Motor neuron (in vitro differentiated cells): ENCODE data around the gene ALDOC. TPM values are rescaled to one million over a fixed set of nuclear protein-coding genes. Genes with fewer than 3 reads are reported as not detected.
"Not testable (repeated sequence)": the region's sequence is repeated elsewhere in the genome, so short reads cannot be mapped to it uniquely, and the experiment has no call there.

Experiments
- ATAC-seq, 8 experiments: fragments of 200-7000 bp; cut with Tn5 transposase; replicated peaks in 6 of 8; 2 replicates each; pipeline ENCODE4 v1.8.0; 2021; ENCODE audit warnings: mild to moderate bottlenecking in 8 of 8, moderate library complexity in 8 of 8
- H3K27ac ChIP-seq, 2 donors: fragments of 250-450 bp; sonication (Bioruptor Pico); 2 replicates each; pipeline ENCODE4 v1.9.0; 2021; ENCODE audit warnings: antibody characterized with exemption in 2 of 2, mild to moderate bottlenecking in 2 of 2, moderate library complexity in 1 of 2
- H3K4me1 ChIP-seq, 2 donors: fragments of 250-450 bp; sonication (Bioruptor Pico); replicated peaks in 1 of 2; 2 replicates each; pipeline ENCODE4 v1.6.1; 2021; ENCODE audit warnings: antibody characterized with exemption in 2 of 2, mild to moderate bottlenecking in 2 of 2, moderate library complexity in 1 of 2
- H3K4me3 ChIP-seq, 5 donors: fragments of 250-450 bp; sonication (Bioruptor Pico); 2 replicates each; pipeline ENCODE4 v1.9.0; 2021; ENCODE audit warnings: antibody characterized with exemption in 5 of 5, mild to moderate bottlenecking in 5 of 5, moderate library complexity in 4 of 5
- WGBS, 10 experiments: fragments of 450-650 bp; shearing (Covaris generic); methylation state at CpG; one replicate each; pipeline ENCODE4 v1.0.0; 2022; 5-methylcytosine and 5-hydroxymethylcytosine counted together
- in situ Hi-C, 9 experiments: fragments of 400-800 bp; cut with MboI; loops; one replicate each; pipeline ENCODE4 v1.15.0; 2021; ENCODE audit warnings: low sequenced_read_pairs in 9 of 9, low pct_unique_long_range_greater_than_20kb in 2 of 9; ENCODE audit not compliant: unreplicated experiment in 9 of 9
- total RNA-seq, 8 experiments: library from RNA; unstranded; fragments of 300-600 nt; gene quantifications; 2 replicates each; pipeline versions ENCODE4 v1.2.3 to v1.2.4, GENCODE V29; 2022

The ALDOC gene
- total RNA-seq, 8 experiments from 2014 or later: 15.3 to 104 (median 33.1) TPM

- WGBS, 10 experiments: 40 to 100% (median 95%) methylated on average over 1 to 8 of the region's 8 CpGs
- no peak overlapping the region for H3K4me3 ChIP-seq
- in situ Hi-C loops: loop anchor here in 1 of 9 experiments (25.0 kb wide), 1 partner anchor 102 kb away; the partner anchor contains the start of genes PROCA1, RAB34 and RPL23A
These were observed 33.7 kb upstream of the ALDOC start for GRCh38 chr17:28610376-28610775.

GRCh38 chr17:28604031-28604430, 27.3 kb upstream of the ALDOC start:
- ATAC-seq, H3K4me3 ChIP-seq, H3K27ac ChIP-seq, H3K4me1 ChIP-seq: not testable (repeated sequence)
- no CpG with 5 or more reads among the region's 31 CpGs for whole genome bisulfite sequencing, 10 experiments
- in situ Hi-C loops: loop anchor here in 1 of 9 experiments (25.0 kb wide), 1 partner anchor 108 kb away; the partner anchor contains the start of genes PROCA1, RAB34 and RPL23A

More at GRCh38 chr17:28610376-28610775, 33.7 kb upstream of the ALDOC start:
- Histone ChIP-seq H3K4me1 (no peaks in the 10 kb centered on the region), H3K27ac (no peak overlapping the region)
- no peak for ATAC-seq

- ATAC-seq: peak; percentile 70 to 77 (median 74)
- H3K27ac ChIP-seq: peak overlapping the region; percentile 14 to 56
These were observed 22.9 kb upstream of the ALDOC start for GRCh38 chr17:28599311-28600184.

GRCh38 chr17:28598799-28599310, 22.2 kb upstream of the ALDOC start, which contains the start of gene SPAG5:
TSS of gene SPAG5 (minus strand) at chr17:28599025. CDS start at chr17:28598946, 79 bp downstream.
- Histone ChIP-seq H3K4me3 (peak within 1 kb of the TSS; percentile 42 to 69 (median 54)), H3K27ac (peak within 1 kb of the TSS; percentile 14 to 56), H3K4me1 (peaks cover 0 to 4% of the 10 kb centered on the region in 2 donors)
- in situ Hi-C loops: loop anchor here in 1 of 9 experiments (25.0 kb wide), 1 partner anchor 112 kb away; no protein-coding TSS in a partner anchor
- WGBS, 10 experiments: 0 to 2% (median 0%) methylated on average over 2 to 15 of the region's 44 CpGs; no CpG with 5 or more reads in 6 of the 10 experiments
- peak; percentile 78 to 96 (median 94) for ATAC-seq

More at GRCh38 chr17:28599311-28600184, 22.9 kb upstream of the ALDOC start:
- in situ Hi-C loops: loop anchor here in 2 of 9 experiments (25.0 kb wide), 2 partner anchors 112 to 113 kb away; partner anchors contain the start of genes PROCA1 (in 1 of the 2), RAB34 (in 1 of the 2) and RPL23A (in 1 of the 2)
- H3K4me3 ChIP-seq: peak overlapping the region; percentile 42 to 69 (median 54)
- 1 to 95% (median 33%) methylated on average over 3 to 23 of the region's 40 CpGs for WGBS, 10 experiments
- H3K4me1 ChIP-seq: peaks cover 0 to 4% of the 10 kb centered on the region in 2 donors

GRCh38 chr17:28598389-28598788, 21.7 kb upstream of the ALDOC start:
- Histone ChIP-seq H3K4me1 (peaks cover 0 to 4% of the 10 kb centered on the region in 2 donors), H3K27ac (peak overlapping the region in 1 of 2 donors; percentile 13), H3K4me3 (peak overlapping the region; percentile 42 to 69 (median 54))
- ATAC-seq: peak in 1 of 8 experiments; percentile 2
- in situ Hi-C loops: loop anchor here in 1 of 9 experiments (25.0 kb wide), 1 partner anchor 111 kb away; no protein-coding TSS in a partner anchor
- WGBS, 10 experiments: 0 to 12% (median 0%) methylated on average over 3 to 12 of the region's 17 CpGs; no CpG with 5 or more reads in 5 of the 10 experiments

- ATAC-seq: no peak
- Histone ChIP-seq H3K4me1 (peaks cover 0 to 4% of the 10 kb centered on the region in 2 donors), H3K4me3 (peak overlapping the region in 2 of 5 donors; percentile 53 to 54), H3K27ac (no peak overlapping the region)
- 17 to 100% (median 53%) methylated on average over 1 to 5 of the region's 5 CpGs for WGBS, 10 experiments
- in situ Hi-C loops: loop anchor here in 1 of 9 experiments (25.0 kb wide), 1 partner anchor 110 kb away; no protein-coding TSS in a partner anchor
These were observed 21.1 kb upstream of the ALDOC start for GRCh38 chr17:28597606-28598383.

GRCh38 chr17:28592260-28592659, 15.6 kb upstream of the ALDOC start:
- Histone ChIP-seq H3K27ac (no peak overlapping the region), H3K4me3 (no peak overlapping the region), H3K4me1 (no peaks in the 10 kb centered on the region)
- 69 to 100% (median 94%) methylated on average over 1 to 3 of the region's 4 CpGs; no CpG with 5 or more reads in 2 of the 10 experiments for WGBS, 10 experiments
- in situ Hi-C loops: loop anchor here in 1 of 9 experiments (25.0 kb wide), 1 partner anchor 105 kb away; no protein-coding TSS in a partner anchor
- no peak for ATAC-seq

- ATAC-seq: no peak
- in situ Hi-C loops: loop anchor here in 1 of 9 experiments (25.0 kb wide), 1 partner anchor 99 kb away; no protein-coding TSS in a partner anchor
- WGBS, 10 experiments: 80 to 100% (median 100%) methylated on average over 1 to 3 of the region's 3 CpGs; no CpG with 5 or more reads in 3 of the 10 experiments
- Histone ChIP-seq H3K27ac (no peak overlapping the region), H3K4me3 (no peak overlapping the region), H3K4me1 (no peaks in the 10 kb centered on the region)
These were observed 9.2 kb upstream of the ALDOC start for GRCh38 chr17:28585851-28586250.

- H3K4me3 ChIP-seq: no peak overlapping the region
- in situ Hi-C loops: loop anchor here in 1 of 9 experiments (25.0 kb wide), 1 partner anchor 97 kb away; no protein-coding TSS in a partner anchor
- 86 to 100% (median 93%) methylated on average over 1 to 3 of the region's 3 CpGs; no CpG with 5 or more reads in 3 of the 10 experiments for WGBS, 10 experiments
- no peak overlapping the region for H3K27ac ChIP-seq
- no peak for ATAC-seq
- no peaks in the 10 kb centered on the region for H3K4me1 ChIP-seq
These were observed 7.7 kb upstream of the ALDOC start for GRCh38 chr17:28584434-28584833.

- Histone ChIP-seq H3K4me1 (peaks cover 0 to under 1% of the 10 kb centered on the region in 2 donors), H3K27ac (no peak overlapping the region), H3K4me3 (no peak overlapping the region)
- ATAC-seq: no peak
- 92 to 100% (median 100%) methylated on average over 1 to 2 of the region's 2 CpGs; no CpG with 5 or more reads in 1 of the 10 experiments for WGBS, 10 experiments
- in situ Hi-C loops: loop anchor here in 1 of 9 experiments (25.0 kb wide), 1 partner anchor 95 kb away; no protein-coding TSS in a partner anchor
These were observed 5.8 kb upstream of the ALDOC start for GRCh38 chr17:28582513-28582912.

GRCh38 chr17:28580959-28581358, 4.3 kb upstream of the ALDOC start:
- no peak overlapping the region for H3K4me3 ChIP-seq
- no peak overlapping the region for H3K27ac ChIP-seq
- ATAC-seq: no peak
- in situ Hi-C loops: loop anchor here in 1 of 9 experiments (25.0 kb wide), 1 partner anchor 94 kb away; no protein-coding TSS in a partner anchor
- 100% methylated on average over 1 of the region's 3 CpGs; no CpG with 5 or more reads in 9 of the 10 experiments for WGBS, 10 experiments
- H3K4me1 ChIP-seq: peaks cover 2 to 9% of the 10 kb centered on the region in 2 donors
